ENCODE measurements around the gene LIMK2.
"Not testable (repeated sequence)": the region's sequence is repeated elsewhere in the genome, so short reads cannot be mapped to it uniquely, and the experiment has no call there.

The LIMK2 gene

GRCh38 chr22:31290494-31291471 is 78.7 kb downstream of the LIMK2 start:
- DNase-seq (ENCODE audit: low spot score), result peak; percentile 95

- DNase-seq (ENCODE audit: low spot score), result peak; percentile 56
Measured at GRCh38 chr22:31291481-31292235, 79.6 kb downstream of the LIMK2 start.

DNA sequence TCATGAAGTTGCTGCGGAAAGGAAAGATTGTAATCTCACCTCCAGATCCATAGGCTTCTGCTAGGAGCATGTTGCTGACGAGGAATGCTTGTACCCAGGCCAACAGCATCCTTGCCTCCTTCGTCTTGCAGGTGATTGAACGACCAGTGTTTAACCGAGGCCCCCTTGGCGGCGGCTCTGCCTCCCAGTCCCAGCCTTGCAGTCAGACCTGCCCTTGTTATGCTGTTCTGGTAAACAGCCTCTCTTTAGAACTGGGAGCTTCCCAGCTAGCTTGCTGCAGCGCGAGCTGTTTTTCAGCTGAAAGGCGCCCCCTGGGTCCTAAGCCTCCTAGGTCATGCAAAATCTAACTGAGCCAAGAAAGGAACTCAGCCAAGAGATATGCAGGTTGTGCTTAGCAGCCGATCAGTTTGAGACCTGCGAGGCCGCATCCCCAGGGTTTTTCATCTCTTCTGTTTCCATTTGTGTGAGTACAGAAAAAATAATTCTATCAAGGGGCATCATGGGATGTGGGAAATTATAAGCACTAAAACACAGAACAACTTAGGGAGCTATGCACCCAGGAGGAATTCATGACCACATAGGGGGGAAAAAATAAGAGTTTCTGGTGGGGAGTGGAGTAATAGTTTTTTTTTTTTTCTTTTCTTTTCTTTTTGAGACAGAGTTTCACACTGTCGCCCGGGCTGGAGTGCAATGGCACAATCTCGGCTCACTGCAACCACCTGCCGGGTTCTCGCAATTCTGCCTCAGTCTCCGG is 80.3 kb downstream of the LIMK2 start, which contains the start of gene PIK3IP1:
Gene PIK3IP1, minus strand, starts transcription at position 253 of the 754 bp plus-strand sequence. Its CDS starts 144 bp downstream, at position 109.
- peak; percentile 97 for DNase-seq (ENCODE audit: low spot score)

DNA sequence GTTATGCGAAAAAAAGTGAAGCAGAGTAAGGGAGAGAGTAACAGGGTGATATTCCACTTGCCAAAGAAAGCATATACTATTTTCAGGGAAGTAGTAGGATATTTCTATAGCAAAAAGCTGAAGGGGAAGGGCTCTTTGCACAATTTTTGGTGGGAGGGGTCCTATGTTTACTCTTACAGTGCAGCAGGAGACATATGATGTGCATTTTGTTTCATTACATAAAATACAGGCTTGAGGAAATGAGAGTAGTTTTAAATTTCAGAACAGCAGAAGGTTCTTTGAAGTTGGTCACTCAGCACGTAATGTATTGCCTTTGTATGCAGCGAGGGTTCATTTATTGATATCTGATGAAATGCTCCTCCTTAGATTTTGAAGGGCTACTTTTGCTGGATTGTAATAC is 83.3 kb downstream of the LIMK2 start:
- no peak for DNase-seq (ENCODE audit: low spot score)

- DNase-seq (ENCODE audit: low spot score), result no peak
Measured at GRCh38 chr22:31295831-31296657, 83.9 kb downstream of the LIMK2 start.

GRCh38 chr22:31300896-31301295 is 88.8 kb downstream of the LIMK2 start:
- DNase-seq (ENCODE audit: low spot score), result no peak

DNA sequence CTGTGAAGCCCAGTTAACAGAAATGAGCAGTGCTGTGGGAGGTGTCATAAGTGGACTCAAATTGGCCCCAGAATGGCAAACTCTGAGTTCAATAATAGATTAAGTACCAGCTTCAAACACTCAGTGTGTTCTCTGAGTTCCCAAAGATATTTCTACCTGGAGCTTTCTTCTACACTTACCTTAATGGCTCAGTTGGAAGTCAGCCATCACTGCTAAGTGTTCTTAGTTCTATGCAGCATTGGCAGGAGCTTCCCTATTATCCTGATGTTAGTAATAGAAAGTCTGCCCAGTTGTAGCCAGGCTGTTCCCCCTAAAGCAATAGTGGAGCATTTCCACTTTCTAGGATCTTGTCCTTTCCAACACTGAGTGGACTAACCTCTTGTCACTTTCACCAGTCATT is 89.9 kb downstream of the LIMK2 start:
- no peak for DNase-seq (ENCODE audit: low spot score)

- no peak for DNase-seq (ENCODE audit: low spot score)
Measured at GRCh38 chr22:31302537-31302936, 90.4 kb downstream of the LIMK2 start.

- DNase-seq (ENCODE audit: low spot score), result no peak
Measured at GRCh38 chr22:31305194-31305593, 93.1 kb downstream of the LIMK2 start.

- no peak for DNase-seq (ENCODE audit: low spot score)
Measured at GRCh38 chr22:31308181-31308580, 96.1 kb downstream of the LIMK2 start.

DNA sequence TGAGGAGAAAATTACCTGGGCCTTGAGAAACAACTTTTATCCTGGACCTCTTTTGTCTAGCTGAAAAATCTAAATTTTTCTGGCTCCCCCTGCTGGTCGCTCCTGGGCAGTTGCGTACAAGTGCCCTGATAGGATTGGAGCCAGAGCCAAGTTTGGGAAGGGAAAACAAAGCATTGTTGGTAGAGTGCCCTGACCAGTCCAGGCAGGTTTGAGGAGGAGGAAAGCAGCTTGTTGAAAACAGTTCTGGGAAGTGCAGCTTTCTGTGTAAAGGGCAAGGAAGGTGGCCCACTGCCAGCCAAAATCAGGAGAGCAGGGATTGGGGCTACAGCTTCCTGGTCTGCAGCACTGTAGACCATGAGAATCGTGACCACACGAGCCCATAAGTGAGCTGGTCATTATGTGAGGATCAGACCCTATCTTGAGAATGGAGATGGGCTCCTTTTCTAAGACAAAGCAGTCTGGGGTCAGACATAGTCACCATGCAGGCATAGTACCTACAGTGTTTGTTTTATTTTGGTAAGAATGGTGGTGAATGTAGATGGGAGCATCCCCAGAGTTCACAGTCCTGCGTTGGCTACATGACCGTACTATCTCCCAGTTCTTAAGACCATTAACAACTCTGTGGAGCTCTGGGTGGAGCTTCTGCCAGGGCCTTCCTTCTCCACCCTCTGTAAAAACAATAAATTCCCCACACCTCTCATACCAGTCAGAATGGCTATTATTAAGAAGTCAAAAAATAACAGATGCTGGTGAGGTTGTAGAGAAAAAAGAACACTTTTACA is 101.5 kb downstream of the LIMK2 start:
- peak; percentile 72 for DNase-seq (ENCODE audit: low spot score)

- not testable (repeated sequence) for DNase-seq (ENCODE audit: low spot score)
Measured at GRCh38 chr22:31314220-31314619, 102.1 kb downstream of the LIMK2 start.

DNA sequence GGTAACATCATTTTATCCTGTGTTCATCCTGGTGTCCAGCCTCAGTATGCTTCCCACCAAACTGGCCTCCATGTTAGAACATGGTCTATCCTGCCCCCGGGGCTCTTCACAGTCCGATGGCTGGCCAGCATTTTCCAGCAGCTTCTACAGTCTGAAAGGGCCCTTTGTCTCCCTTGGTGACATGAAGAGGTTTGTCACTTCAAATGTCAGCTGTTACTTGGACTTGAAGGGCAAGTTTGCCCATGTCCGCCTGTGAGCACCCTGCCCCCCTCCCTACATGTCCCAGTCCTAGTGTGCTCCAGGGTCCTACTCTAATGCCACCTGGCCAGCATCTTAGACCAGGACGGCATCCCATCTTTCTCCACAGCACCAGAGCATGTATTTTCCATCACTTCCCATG is 109.3 kb downstream of the LIMK2 start:
- DNase-seq (ENCODE audit: low spot score), result peak; percentile 66

- DNase-seq (ENCODE audit: low spot score), result no peak
Measured at GRCh38 chr22:31323578-31324550, 111.8 kb downstream of the LIMK2 start.

DNA sequence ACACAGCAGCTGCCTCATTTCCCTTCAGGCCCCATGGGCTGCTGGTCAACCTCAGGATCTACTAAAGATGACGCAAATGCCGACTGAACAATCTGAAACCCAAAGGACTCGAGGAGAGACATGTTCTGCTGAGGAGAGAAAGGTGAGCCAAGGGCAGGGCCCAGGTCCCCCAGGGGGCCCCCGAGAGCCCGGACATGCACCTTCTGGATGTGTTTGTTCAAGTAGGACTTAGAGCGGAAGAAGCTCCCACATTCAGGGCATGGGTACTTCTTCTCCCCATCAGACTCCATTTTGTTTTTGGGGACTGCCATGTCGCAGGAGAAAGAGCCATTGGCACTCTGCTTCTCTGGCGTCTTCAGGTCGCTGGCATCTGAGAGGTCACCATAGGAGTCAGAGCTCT is 114.8 kb downstream of the LIMK2 start:
- no peak for DNase-seq (ENCODE audit: low spot score)

DNA sequence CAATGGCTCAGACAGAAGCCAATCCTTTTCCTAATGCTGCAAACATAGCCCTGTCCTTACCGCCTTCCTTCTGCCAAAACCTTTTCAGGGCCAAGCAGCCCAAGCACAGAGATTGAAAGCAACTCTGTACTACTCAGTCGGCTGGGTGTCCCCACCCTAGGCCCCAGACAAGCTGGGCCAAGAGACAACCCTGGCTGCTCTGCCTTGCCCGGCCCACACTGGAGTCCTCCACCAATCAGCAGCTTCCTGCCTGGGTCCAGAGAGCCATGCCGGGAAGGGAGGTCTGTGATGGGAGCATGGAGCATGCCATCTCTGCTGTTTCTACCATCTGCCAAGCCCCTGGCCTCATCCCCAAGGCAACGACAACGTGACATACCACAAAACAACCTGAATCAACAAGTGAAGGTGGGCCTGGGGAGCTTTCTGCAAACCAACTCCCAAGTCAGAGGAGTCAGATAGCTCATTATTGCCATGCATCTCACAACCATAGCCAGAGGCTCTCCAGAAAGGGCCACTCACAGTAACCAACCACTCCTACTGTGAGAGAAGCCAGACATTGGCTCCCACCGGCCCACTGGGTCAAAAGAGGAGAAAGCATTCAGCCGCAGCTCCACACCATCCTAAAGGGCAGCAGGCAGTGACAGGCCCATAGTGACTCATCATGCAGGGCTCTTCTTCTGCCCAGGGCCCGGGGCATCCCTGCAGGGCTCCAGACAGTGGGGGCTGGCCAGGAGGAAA is 115.9 kb downstream of the LIMK2 start:
- no peak for DNase-seq (ENCODE audit: low spot score)

- DNase-seq (ENCODE audit: low spot score), result no peak
Measured at GRCh38 chr22:31328544-31328960, 116.5 kb downstream of the LIMK2 start.

- DNase-seq (ENCODE audit: low spot score), result no peak
Measured at GRCh38 chr22:31329029-31329428, 116.9 kb downstream of the LIMK2 start.

Measured in globus pallidus (tissue), 1 donor.